H9 (cell line): ENCODE results near the gene IDUA. TPM values are rescaled to one million over a fixed set of nuclear protein-coding genes. Genes with fewer than 3 reads are reported as not detected.

Experiments used
- DNase-seq: peaks from one replicate; pipeline ENCODE4 v3.0.0-alpha.2; 2017
- H2AFZ ChIP-seq: one replicate; pipeline ENCODE4 v1.6.1; 2013; ENCODE audit warnings: mild to moderate bottlenecking, low read length, control low read depth, moderate library complexity
- H2AK5ac ChIP-seq: 2 replicates; pipeline ENCODE4 v1.6.1; 2013; ENCODE audit warnings: low read length, control low read depth, mixed read lengths; ENCODE audit not compliant: insufficient read length
- H2BK120ac ChIP-seq: one replicate; pipeline ENCODE4 v1.6.1; 2013; ENCODE audit warnings: low read depth, mild to moderate bottlenecking, low read length, control low read depth, inconsistent platforms; ENCODE audit not compliant: poor library complexity, severe bottlenecking
- H2BK12ac ChIP-seq: 2 replicates; pipeline ENCODE4 v1.6.1; 2013; ENCODE audit warnings: low read length, control low read depth, mixed read lengths, low read depth; ENCODE audit not compliant: insufficient read length
- H2BK15ac ChIP-seq: 2 replicates; pipeline ENCODE4 v1.6.1; 2013; ENCODE audit warnings: low read depth, low read length, control low read depth
- H2BK20ac ChIP-seq: one replicate; pipeline ENCODE4 v1.6.1; 2013; ENCODE audit warnings: low read depth, mild to moderate bottlenecking, low read length, control low read depth, inconsistent platforms; ENCODE audit not compliant: poor library complexity, severe bottlenecking
- H2BK5ac ChIP-seq: 2 replicates; pipeline ENCODE4 v1.6.1; 2013; ENCODE audit warnings: low read length, control low read depth, mixed read lengths; ENCODE audit not compliant: insufficient read length
- H3K14ac ChIP-seq: 2 replicates; pipeline ENCODE4 v1.6.1; 2013; ENCODE audit warnings: low read length, control low read depth; ENCODE audit not compliant: insufficient read depth
- H3K18ac ChIP-seq: 2 replicates; pipeline ENCODE4 v1.6.1; 2013; ENCODE audit warnings: low read depth, mild to moderate bottlenecking, mixed read lengths, low read length, control low read depth; ENCODE audit not compliant: insufficient read length
- H3K23ac ChIP-seq: 2 replicates; pipeline ENCODE4 v1.6.1; 2013; ENCODE audit warnings: low read length, control low read depth, mixed read lengths, low read depth; ENCODE audit not compliant: insufficient read length
- H3K23me2 ChIP-seq: 2 replicates; pipeline ENCODE4 v1.6.1; 2013; ENCODE audit warnings: low read depth, mild to moderate bottlenecking, mixed read lengths, low read length, control low read depth; ENCODE audit not compliant: insufficient read length, poor library complexity, severe bottlenecking
- H3K27ac ChIP-seq: 2 replicates; pipeline ENCODE4 v1.5.1; 2013; ENCODE audit warnings: low read length, control low read depth, mixed read lengths, low read depth; ENCODE audit not compliant: insufficient read length
- H3K27me3 ChIP-seq: 2 replicates; pipeline ENCODE4 v1.6.1; 2013; ENCODE audit warnings: low read length, control low read depth, inconsistent platforms; ENCODE audit not compliant: insufficient read depth
- H3K4ac ChIP-seq: 2 replicates; pipeline ENCODE4 v1.6.1; 2013; ENCODE audit warnings: low read depth, mild to moderate bottlenecking, control low read depth, inconsistent platforms, low read length, moderate library complexity
- H3K4me1 ChIP-seq: 2 replicates; pipeline ENCODE4 v1.6.1; 2013; ENCODE audit warnings: low read length, control low read depth, inconsistent platforms; ENCODE audit not compliant: insufficient read depth
- H3K4me2 ChIP-seq: 2 replicates; pipeline ENCODE4 v1.6.1; 2013; ENCODE audit warnings: low read length, control low read depth, mixed read lengths; ENCODE audit not compliant: insufficient read length, insufficient read depth
- H3K56ac ChIP-seq: 2 replicates; pipeline ENCODE4 v1.6.1; 2013; ENCODE audit warnings: low read depth, mild to moderate bottlenecking, mixed read lengths, low read length, control low read depth; ENCODE audit not compliant: insufficient read length
- H3K79me1 ChIP-seq: 2 replicates; pipeline ENCODE4 v1.6.1; 2013; ENCODE audit warnings: low read depth, mild to moderate bottlenecking, moderate library complexity, low read length, control low read depth, inconsistent platforms; ENCODE audit not compliant: insufficient read depth, poor library complexity, severe bottlenecking
- H3K79me2 ChIP-seq: 2 replicates; pipeline ENCODE4 v1.6.1; 2013; ENCODE audit warnings: low read length, control low read depth, inconsistent platforms; ENCODE audit not compliant: insufficient read depth
- H3K9ac ChIP-seq: 2 replicates; pipeline ENCODE4 v1.6.1; 2013; ENCODE audit warnings: low read length, control low read depth, mixed read lengths; ENCODE audit not compliant: insufficient read length; ENCODE audit errors: extremely low read depth
- H3K9me3 ChIP-seq: one replicate; pipeline ENCODE4 v1.6.1; 2013; ENCODE audit warnings: low read depth, low read length, inconsistent platforms; ENCODE audit not compliant: control insufficient read depth
- H3T11ph ChIP-seq: one replicate; pipeline ENCODE4 v1.6.1; 2013; ENCODE audit warnings: mild to moderate bottlenecking, low read length, control low read depth, inconsistent platforms
- H4K20me1 ChIP-seq: one replicate; pipeline ENCODE4 v1.6.1; 2013; ENCODE audit not compliant: control insufficient read depth, insufficient read length, insufficient read depth
- H4K5ac ChIP-seq: 2 replicates; pipeline ENCODE4 v1.6.1; 2013; ENCODE audit warnings: low read depth, mild to moderate bottlenecking, mixed read lengths, low read length, control low read depth; ENCODE audit not compliant: insufficient read length
- H4K8ac ChIP-seq: replicated peaks from 2 replicates; pipeline ENCODE4 v1.6.1; 2013; ENCODE audit warnings: low read length, control low read depth, mixed read lengths, low read depth; ENCODE audit not compliant: insufficient read length
- H4K91ac ChIP-seq: 2 replicates; pipeline ENCODE4 v1.6.1; 2013; ENCODE audit warnings: low read depth, mild to moderate bottlenecking, moderate library complexity, mixed read lengths, low read length, control low read depth; ENCODE audit not compliant: insufficient read length
- H3K27ac Mint-ChIP-seq, 3 experiments: 2 replicates in 2 of 3; 3 replicates in 1 of 3; pipeline ENCODE4 v1.8.0; 2020 to 2021; ENCODE audit warnings: mixed read lengths in 3 of 3, mild to moderate bottlenecking in 1 of 3, moderate library complexity in 1 of 3
- H3K27me3 Mint-ChIP-seq: 2 replicates; pipeline ENCODE4 v1.8.0; 2021; ENCODE audit warnings: low read depth, mild to moderate bottlenecking, moderate library complexity, mixed read lengths
- H3K36me3 Mint-ChIP-seq, 3 experiments: 2 replicates in 2 of 3; 3 replicates in 1 of 3; pipeline ENCODE4 v1.8.0; 2020 to 2021; ENCODE audit warnings: low read depth in 3 of 3, mixed read lengths in 3 of 3; ENCODE audit not compliant: insufficient read depth in 1 of 3
- H3K4me1 Mint-ChIP-seq, 2 experiments: 2 replicates each; pipeline ENCODE4 v1.8.0; 2020; ENCODE audit warnings: mixed read lengths in 2 of 2
- H3K4me3 Mint-ChIP-seq, 2 experiments: 2 replicates in 1 of 2; 3 replicates in 1 of 2; pipeline ENCODE4 v1.8.0; 2020 to 2021; ENCODE audit warnings: mild to moderate bottlenecking in 2 of 2, mixed read lengths in 2 of 2, moderate library complexity in 1 of 2
- H3K9me3 Mint-ChIP-seq, 2 experiments: 2 replicates in 1 of 2; 3 replicates in 1 of 2; pipeline ENCODE4 v1.8.0; 2020; ENCODE audit warnings: mild to moderate bottlenecking in 2 of 2, mixed read lengths in 2 of 2, moderate library complexity in 1 of 2
- WGBS: extraction: QIAGEN DNeasy Blood & Tissue Kit; methylation state at CpG from one replicate; pipeline ENCODE4 v1.1.7; 2013; ENCODE audit warnings: missing lambda C conversion rate, low lambda C conversion rate, mixed read lengths; ENCODE audit not compliant: insufficient read length; ENCODE audit errors: extremely low coverage; 5-methylcytosine and 5-hydroxymethylcytosine counted together
- total RNA-seq: library from RNA; stranded (reverse); gene quantifications from 2 replicates; pipeline ENCODE4 v1.2.1, GENCODE V29; 2021
- TF ChIP-seq, protein P1 (sequence below): fragments of 200-600 bp; sonication (generic); conservative IDR thresholded peaks from 3 replicates; pipeline ENCODE4 v1.8.0; 2021; ENCODE audit warnings: antibody characterized with exemption, mild to moderate bottlenecking

The IDUA gene
- total RNA-seq, 1 experiment from 2014 or later: 14.5 TPM

DNA sequence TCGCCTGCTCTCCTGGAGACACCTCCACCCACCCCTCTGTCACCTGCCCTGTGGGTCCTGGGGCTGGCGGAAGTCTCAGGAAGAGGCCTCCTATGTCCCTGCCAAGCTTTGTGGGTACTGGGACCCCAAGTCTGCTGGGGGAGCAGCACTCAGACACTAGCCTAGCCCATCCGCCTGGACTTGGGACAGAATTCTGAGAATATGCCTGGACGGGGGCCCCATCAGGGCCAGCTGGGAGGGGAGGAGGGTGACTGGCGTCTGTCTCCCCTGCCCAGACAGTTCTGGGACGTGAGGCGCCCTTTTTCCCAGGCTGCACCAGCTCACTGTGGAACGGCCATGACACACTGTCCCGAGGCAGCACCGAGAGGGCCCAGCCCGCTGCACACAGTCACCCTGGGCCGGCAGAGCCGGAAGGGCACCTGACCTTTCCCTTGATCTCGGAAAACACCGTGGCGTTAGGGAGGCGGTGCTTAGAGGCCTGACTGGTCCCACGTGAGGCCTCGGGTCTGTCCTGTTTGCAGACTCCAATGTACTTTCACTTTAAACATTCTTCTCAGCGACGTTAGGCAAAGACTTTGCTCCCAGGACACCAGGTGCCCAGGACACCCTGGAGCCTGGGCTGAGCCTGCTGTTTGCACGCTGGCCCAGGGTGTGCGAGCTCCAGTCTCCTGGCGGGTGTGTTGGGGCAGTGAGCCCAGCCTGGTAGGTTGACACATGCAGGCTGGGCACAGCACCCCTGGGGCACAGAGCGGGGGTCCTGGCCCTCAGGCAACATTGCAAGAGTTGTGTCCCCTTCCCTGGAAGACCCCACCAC lies 5.7 kb downstream of the IDUA start:
- TF ChIP-seq, protein P1, sequence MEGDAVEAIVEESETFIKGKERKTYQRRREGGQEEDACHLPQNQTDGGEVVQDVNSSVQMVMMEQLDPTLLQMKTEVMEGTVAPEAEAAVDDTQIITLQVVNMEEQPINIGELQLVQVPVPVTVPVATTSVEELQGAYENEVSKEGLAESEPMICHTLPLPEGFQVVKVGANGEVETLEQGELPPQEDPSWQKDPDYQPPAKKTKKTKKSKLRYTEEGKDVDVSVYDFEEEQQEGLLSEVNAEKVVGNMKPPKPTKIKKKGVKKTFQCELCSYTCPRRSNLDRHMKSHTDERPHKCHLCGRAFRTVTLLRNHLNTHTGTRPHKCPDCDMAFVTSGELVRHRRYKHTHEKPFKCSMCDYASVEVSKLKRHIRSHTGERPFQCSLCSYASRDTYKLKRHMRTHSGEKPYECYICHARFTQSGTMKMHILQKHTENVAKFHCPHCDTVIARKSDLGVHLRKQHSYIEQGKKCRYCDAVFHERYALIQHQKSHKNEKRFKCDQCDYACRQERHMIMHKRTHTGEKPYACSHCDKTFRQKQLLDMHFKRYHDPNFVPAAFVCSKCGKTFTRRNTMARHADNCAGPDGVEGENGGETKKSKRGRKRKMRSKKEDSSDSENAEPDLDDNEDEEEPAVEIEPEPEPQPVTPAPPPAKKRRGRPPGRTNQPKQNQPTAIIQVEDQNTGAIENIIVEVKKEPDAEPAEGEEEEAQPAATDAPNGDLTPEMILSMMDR: no peak
- Histone ChIP-seq H3K4ac (no peak overlapping the region), H2BK15ac (no peak overlapping the region), H3K4me2 (no peak overlapping the region), H2BK20ac (no peak overlapping the region), H3K27ac (no peak overlapping the region), H3K4me1 (no peaks in the 10 kb centered on the region), H3K56ac (no peak overlapping the region), H3K23me2 (peaks cover 2% of the 10 kb centered on the region), H3K18ac (no peak overlapping the region), H4K5ac (no peak overlapping the region), H3K79me1 (no peaks in the 10 kb centered on the region), H2BK12ac (no peak overlapping the region), H2BK5ac (no peak overlapping the region), H2AFZ (no peak overlapping the region), H2BK120ac (no peak overlapping the region), H3K9ac (no peak overlapping the region), H3K23ac (no peak overlapping the region), H3K27me3 (peaks cover 8% of the 10 kb centered on the region; the same call in 1 of the 2 replicates), H4K8ac (no peak overlapping the region), H4K20me1 (no peaks in the 10 kb centered on the region), H3T11ph (no peak overlapping the region), H4K91ac (no peak overlapping the region), H3K79me2 (no peaks in the 10 kb centered on the region), H3K9me3 (no peaks in the 10 kb centered on the region), H2AK5ac (no peak overlapping the region), H3K14ac (no peak overlapping the region; the same call in 1 of the 2 replicates)
- Mint-ChIP-seq H3K9me3 (no peaks in the 10 kb centered on the region), H3K4me3 (no peak overlapping the region), H3K27me3 (peaks cover 23% of the 10 kb centered on the region), H3K36me3 (no peaks in the 10 kb centered on the region), H3K4me1 (peaks cover under 1 to 2% of the 10 kb centered on the region in 2 experiments; a peak in 1 of 4 replicates), H3K27ac (no peak overlapping the region; a peak in 1 of 7 replicates)
- WGBS: no CpG with 5 or more reads among the region's 25 CpGs
- no peak for DNase-seq
